SK-N-MC (cell line): ENCODE results near the gene CCDC57.

Experiments used
- EZH2 ChIP-seq: fragments of 200-600 bp; sonication (generic); IDR thresholded peaks from one replicate; pipeline ENCODE4 v1.6.1; 2017; ENCODE audit warnings: antibody characterized with exemption
- FOXP2 ChIP-seq: optimal IDR thresholded peaks from 2 replicates; pipeline ENCODE3; 2011; ENCODE audit warnings: mild to moderate bottlenecking, moderate library complexity; ENCODE audit not compliant: insufficient read depth; ENCODE audit errors: extremely low read length, control extremely low read depth
- POLR2AphosphoS5 ChIP-seq: IDR thresholded peaks from 2 replicates; pipeline ENCODE4 v1.6.1; 2012; ENCODE audit warnings: mild to moderate bottlenecking, low read depth, low read length, borderline replicate concordance

DNA sequence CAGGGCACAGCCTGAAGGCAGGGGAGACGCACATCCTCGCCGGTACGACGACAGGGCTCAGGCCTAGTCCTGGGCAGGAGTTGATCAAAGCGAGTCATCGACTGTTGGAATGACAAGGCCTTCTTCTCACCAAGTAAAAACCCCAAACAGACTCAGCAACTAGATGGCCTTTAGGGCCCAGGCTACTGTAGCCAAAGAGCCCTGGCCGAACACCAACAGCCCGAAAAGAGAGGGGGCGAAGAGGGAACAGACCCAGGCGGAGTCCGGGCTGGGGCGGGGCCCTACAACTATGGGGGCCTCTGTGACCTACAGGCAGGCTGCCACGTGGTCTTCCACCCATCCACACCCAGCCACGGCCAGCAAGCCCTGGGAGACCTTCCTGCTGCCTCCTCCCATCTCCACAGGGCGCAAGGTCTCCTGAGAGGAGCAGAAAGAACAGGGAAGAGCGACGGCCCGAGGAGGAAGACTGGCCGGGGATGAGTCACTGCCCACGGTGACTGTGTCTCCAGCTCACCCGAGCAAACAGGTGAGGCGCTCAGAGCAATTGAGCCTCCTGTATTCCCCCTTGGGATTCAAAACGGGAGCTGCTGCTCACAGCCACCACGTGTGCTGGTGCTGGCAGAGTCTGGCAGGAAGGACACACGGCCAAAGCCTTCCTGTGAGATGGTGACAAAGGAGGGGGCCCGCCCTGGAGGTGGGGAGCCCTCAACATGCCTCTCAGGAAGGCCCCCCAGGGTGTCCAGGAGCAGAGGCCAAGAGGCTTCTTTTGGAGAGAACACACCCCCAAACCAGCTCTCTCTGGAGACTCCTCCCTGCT, 33.9 kb upstream of the CCDC57 start:
- TF ChIP-seq EZH2 (no peak), FOXP2 (peak; percentile 47), POLR2AphosphoS5 (no peak)
